ENCODE results near the gene LRIG1.

The LRIG1 gene

GRCh38 chr3:66392512-66392911, 108.3 kb downstream of the LRIG1 start:
- no peak for DNase-seq (ENCODE audit: low read depth in 1 of 2, low spot score in 1 of 2)

GRCh38 chr3:66390013-66390412, 110.8 kb downstream of the LRIG1 start:
- DNase-seq (ENCODE audit: low read depth in 1 of 2, low spot score in 1 of 2), result no peak

DNA sequence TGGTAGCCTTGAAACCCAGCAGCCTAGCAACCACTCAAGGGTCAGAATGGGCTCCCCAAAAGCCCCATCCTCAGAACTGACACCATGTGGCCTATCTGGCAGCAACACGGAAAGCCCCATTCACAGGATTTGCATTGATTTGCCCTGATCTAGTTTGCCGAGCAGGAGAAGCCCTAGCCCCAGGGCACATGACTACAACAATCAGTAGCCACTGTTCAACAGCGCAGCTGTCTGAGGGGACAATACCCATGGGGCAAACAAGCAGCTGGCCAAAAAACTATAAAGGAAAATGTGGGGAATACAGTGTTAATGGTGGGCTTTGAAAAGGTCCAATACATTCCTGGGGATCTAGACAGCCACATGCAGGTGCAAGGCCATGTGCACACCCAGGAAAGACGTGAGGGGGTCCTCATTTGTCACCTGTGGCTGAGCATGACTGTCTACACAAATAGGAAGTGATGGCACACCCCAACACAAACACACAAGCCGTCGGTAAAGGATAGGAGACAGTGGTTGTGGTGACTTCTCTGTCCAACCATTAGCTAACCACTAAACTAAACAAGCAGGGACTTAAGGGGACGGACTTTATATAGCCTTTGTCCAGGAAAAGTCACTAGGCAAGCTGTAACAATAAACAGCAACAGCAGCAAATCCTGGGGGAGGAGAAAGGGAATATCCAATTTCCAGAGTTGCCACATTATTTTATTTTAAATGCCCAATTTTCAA, 113.7 kb downstream of the LRIG1 start:
- DNase-seq (ENCODE audit: low read depth in 1 of 2, low spot score in 1 of 2), result no peak

- no peak for DNase-seq (ENCODE audit: low read depth in 1 of 2, low spot score in 1 of 2)
Observed at GRCh38 chr3:66386011-66386924, 114.6 kb downstream of the LRIG1 start.

DNA sequence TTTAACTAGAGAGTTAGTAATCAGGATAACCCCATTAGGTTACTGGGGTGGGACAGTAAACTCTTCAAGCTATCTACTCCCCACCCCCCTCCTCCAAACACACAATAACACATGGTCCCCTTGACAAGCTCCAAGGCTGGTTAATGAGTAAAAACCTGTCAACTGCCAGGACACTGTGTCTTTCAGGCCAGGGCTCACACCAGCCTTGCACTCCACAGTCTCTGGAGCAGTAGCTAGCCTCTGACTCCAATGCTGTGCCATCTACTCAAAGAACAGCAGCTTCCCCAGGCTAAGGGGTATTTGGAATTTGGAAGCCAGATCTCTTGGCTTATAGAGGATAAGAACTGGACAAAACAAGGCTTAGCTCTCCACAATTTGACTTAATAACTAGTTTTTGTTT, 115.8 kb downstream of the LRIG1 start:
- DNase-seq (ENCODE audit: low read depth in 1 of 2, low spot score in 1 of 2), result no peak

DNA sequence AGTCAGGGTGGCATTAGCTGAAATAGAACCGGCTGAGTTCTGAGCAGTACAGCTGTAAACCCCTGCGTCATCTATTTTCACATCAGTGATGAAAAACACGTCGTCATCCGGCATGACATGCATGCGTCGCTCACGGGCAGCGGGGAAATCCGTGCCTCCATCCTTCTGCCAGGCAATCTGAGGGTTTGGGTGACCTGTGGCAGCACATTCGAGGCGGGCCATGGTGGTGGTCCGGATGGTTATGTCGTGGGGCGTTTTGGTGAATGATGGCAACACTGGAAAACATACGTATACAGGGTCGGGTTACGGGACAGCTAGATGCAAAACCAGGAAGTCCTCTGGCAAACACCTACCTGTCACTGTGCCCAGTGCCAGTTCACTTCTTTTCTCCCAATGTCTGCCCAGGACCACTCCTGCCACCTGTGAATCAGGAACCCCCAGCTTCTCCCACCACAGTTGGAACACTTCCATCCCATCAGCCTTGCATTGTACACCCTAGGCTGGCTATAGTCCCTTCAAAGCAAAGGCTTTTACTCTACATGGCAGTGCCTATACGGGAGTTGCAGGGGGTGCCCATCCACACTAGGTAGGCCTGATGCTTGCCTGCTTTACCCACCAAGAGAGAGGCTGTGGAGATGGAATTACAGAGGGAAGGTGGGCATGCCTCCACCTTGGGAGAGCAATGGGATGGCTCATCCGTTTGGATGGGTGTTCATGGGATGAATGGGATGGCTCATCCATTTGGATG, 116.7 kb downstream of the LRIG1 start:
- DNase-seq (ENCODE audit: low read depth in 1 of 2, low spot score in 1 of 2), result no peak

DNA sequence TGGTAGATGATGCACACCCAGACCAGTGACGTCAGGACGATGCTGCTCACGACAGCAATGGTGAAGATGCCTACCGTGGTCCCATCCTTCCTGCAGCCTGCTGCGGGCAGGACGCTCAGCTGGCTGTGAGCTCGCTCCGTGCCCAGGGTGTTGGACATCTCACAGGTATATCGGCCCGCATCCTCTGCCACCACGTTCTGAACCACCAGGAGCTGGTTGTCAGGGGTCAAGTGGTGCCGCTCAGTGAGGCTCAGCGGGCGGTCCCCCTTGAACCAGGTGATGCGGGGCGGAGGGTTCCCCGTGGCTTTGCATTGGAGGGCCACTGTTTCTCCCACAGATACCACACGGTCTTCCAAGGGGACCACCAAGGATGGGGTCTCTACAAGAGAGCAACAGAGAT, 117.8 kb downstream of the LRIG1 start:
- DNase-seq (ENCODE audit: low read depth in 1 of 2, low spot score in 1 of 2), result no peak

DNA sequence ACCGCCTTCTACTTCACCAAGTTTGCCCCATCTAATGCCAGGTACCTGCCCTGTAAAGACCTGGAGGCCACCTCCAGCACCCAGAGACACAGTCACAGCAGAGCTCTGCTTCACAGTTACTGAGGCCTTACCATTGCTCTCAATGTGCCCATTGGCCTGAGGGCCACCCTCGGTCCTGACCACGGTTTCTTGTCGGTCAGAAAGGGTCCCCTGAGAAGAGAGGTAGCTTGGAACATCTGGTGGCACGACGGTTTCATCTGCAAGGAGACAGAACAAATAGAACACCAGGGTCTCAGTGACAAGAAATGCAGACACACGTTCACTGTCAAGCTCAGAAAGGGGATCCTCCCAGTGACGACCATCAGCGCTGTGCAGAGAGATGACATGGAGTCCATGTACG, 118.7 kb downstream of the LRIG1 start:
- no peak for DNase-seq (ENCODE audit: low read depth in 1 of 2, low spot score in 1 of 2)

DNA sequence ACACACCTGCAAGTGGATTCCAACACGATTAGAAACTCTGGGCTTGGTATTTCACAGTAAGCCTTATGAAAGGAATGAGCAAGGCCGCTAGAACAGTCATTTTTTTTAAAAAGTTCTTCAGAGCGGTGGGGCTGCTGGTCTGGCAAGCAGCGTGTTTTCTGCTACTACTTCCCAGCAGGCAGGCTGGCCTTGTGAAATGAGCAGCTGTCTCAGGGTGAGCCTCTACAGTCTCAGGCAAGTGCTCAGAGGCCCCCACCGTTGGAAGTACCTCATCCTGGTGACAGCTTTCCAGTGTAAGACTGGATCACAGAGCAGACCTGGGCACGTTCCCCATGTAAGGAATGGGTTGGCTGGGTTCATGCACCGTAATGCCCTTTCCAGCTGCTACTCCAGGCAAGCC, 119.2 kb downstream of the LRIG1 start:
- no peak for DNase-seq (ENCODE audit: low read depth in 1 of 2, low spot score in 1 of 2)

GRCh38 chr3:66380200-66380932, 120.5 kb downstream of the LRIG1 start:
- DNase-seq (ENCODE audit: low read depth in 1 of 2, low spot score in 1 of 2), result no peak

DNA sequence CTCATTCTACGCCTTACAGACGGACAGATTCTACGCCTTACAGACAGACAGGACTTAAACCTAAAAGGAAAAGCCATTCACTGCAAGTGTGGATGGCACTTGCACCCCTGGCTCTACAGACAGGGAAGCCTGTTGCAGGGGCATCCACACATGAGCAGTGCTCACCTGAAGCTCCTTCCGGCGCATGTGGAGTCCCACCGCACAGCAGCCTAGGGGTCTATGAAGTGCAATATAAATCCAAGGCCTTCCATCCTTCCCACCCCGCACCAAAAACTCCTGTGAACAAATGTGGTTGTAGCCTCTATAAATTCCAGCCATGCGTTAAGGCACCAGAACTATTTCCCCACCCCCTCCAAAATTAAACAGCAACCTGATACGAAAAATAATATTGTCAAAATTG, 121.3 kb downstream of the LRIG1 start:
- no peak for DNase-seq (ENCODE audit: low read depth in 1 of 2, low spot score in 1 of 2)

GRCh38 chr3:66378256-66378655, 122.6 kb downstream of the LRIG1 start:
- DNase-seq (ENCODE audit: low read depth in 1 of 2, low spot score in 1 of 2), result no peak

DNA sequence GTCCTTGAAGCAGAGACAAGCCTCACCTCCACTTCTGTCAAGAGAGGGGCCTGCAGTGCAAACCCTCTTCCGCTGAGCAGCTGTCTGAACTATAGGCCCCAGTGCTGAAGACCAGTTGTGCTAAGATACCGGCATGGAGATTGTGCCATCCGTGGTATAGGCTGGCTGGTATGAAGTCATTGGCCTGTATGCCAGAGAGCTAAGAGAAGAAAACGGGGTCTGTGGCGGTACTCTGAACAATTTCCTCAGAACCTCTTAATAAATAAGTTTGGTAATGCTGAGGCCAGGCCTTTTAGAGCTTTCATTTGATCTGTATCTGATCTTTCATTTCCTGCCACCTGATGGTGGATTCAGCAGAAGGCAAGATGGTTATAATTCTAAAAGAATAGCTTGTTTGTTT, 123.0 kb downstream of the LRIG1 start:
- DNase-seq (ENCODE audit: low read depth in 1 of 2, low spot score in 1 of 2), result no peak

- no peak for DNase-seq (ENCODE audit: low read depth in 1 of 2, low spot score in 1 of 2)
Observed at GRCh38 chr3:66376568-66376967, 124.3 kb downstream of the LRIG1 start.

DNA sequence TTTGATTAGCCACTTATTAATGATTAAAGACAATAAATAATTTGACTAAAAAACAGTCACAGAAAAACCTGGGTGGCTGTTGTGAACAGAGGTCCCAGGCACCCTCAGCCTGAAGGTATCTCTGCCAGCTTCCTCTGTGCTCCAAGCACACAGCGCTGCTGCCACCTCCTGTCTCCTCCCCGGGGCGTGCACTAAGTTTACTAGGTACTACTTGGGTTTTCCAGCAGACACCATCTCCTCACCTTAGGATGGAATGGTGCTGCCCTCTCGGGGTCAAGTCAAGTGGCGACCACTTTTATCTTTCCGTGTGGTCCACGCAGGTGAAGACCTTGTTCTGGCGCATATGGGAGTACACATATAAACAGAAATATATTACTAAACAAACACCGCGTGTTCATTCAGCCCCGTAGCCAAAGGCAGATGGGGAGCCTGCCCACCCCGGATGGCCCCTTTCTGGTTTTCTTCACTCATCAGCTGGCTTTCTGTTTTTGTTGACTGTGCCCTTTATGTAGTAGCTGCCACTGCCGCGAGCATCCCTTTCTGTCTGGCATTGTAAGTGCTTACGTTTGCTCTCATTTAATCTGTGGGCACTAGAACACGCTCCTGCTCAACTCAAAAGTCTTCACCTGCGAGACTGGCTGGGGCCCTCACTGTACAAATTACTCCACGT, 128.0 kb downstream of the LRIG1 start:
- DNase-seq (ENCODE audit: low read depth in 1 of 2, low spot score in 1 of 2), result no peak

- no peak for DNase-seq (ENCODE audit: low read depth in 1 of 2, low spot score in 1 of 2)
Observed at GRCh38 chr3:66371432-66371831, 129.4 kb downstream of the LRIG1 start.

DNA sequence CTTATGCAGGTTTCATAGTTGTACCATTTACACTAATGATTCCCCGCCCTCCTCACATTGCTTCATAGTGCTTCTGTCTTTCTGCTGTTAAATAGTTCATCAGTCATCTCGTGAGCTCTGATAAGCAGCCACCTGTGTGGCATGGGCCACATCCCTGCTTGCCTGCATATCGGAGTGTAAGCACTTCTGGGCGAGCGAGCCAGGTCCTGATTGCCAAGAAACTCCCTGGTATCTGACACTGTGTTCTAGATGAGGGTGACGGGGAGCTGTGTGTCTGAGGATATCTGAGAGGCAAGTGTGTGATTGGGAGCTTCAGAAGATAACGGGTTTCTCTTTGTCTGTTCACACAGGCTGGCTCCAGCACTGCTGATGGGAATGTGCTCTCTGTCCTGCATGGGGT, 130.6 kb downstream of the LRIG1 start:
- DNase-seq (ENCODE audit: low read depth in 1 of 2, low spot score in 1 of 2), result no peak

- no peak for DNase-seq (ENCODE audit: low read depth in 1 of 2, low spot score in 1 of 2)
Observed at GRCh38 chr3:66367979-66368378, 132.8 kb downstream of the LRIG1 start.

GRCh38 chr3:66366747-66367146, 134.1 kb downstream of the LRIG1 start:
- no peak for DNase-seq (ENCODE audit: low read depth in 1 of 2, low spot score in 1 of 2)

DNA sequence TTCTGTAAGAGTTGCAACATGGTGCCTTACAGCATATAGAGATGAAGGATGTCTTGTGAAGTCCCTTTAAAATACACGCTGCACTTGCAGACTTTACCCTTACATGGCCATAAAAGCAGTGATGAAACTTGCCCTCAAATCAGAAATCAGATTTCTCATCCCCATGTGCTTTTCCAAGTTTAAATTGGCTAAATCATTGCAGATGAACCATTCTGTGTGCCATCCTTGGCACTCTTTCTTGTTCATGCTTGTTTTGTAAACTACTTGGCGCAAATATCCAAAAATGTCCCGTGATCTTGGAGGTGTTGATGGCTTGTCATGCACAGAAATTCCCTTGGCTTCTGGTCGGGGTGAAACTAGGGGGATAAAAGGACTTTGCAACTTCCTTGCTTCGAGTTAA, 135.7 kb downstream of the LRIG1 start:
- no peak for DNase-seq (ENCODE audit: low read depth in 1 of 2, low spot score in 1 of 2)

- no peak for DNase-seq (ENCODE audit: low read depth in 1 of 2, low spot score in 1 of 2)
Observed at GRCh38 chr3:66363148-66363547, 137.7 kb downstream of the LRIG1 start.
